Inflammatory macrophage treated with lipopolysaccharide for 1 hour (primary cell): ENCODE measurements around the gene UBE2R2.
"Not testable (repeated sequence)": the region's sequence is repeated elsewhere in the genome, so short reads cannot be mapped to it uniquely, and the experiment has no call there.

Source experiments
- DNase-seq, 2 donors: peaks; one replicate each; pipeline ENCODE4 v3.0.0-alpha.2; 2020 to 2022

Gene UBE2R2

GRCh38 chr9:33799928-33800704 lies 16.8 kb upstream of the UBE2R2 start:
- no peak for DNase-seq

GRCh38 chr9:33800886-33801285 lies 16.1 kb upstream of the UBE2R2 start:
- DNase-seq = no peak

GRCh38 chr9:33801943-33802500 lies 14.9 kb upstream of the UBE2R2 start:
- DNase-seq = not testable (repeated sequence)

- not testable (repeated sequence) for DNase-seq
Measured at GRCh38 chr9:33804196-33804595, 12.8 kb upstream of the UBE2R2 start.

GRCh38 chr9:33807156-33807555 lies 9.8 kb upstream of the UBE2R2 start:
- not testable (repeated sequence) for DNase-seq

- not testable (repeated sequence) for DNase-seq
Measured at GRCh38 chr9:33808979-33809322, 8.0 kb upstream of the UBE2R2 start.

- DNase-seq = no peak
Measured at GRCh38 chr9:33809506-33809905, 7.5 kb upstream of the UBE2R2 start.

- peak; percentile 58 to 69 for DNase-seq
Measured at GRCh38 chr9:33813712-33814641, 3.0 kb upstream of the UBE2R2 start.

- DNase-seq = no peak
Measured at GRCh38 chr9:33815781-33816180, 1.2 kb upstream of the UBE2R2 start.

- DNase-seq = peak; percentile 55 to 63
Measured at GRCh38 chr9:33817327-33818166, 587 bp downstream of the UBE2R2 start.

- DNase-seq = no peak
Measured at GRCh38 chr9:33818167-33818846, 1.3 kb downstream of the UBE2R2 start.

GRCh38 chr9:33818847-33819500 lies 2.0 kb downstream of the UBE2R2 start:
- DNase-seq = peak in 1 of 2 donors; percentile 17

GRCh38 chr9:33820231-33820745 lies 3.3 kb downstream of the UBE2R2 start:
- DNase-seq = no peak

- DNase-seq = no peak
Measured at GRCh38 chr9:33823801-33824200, 6.8 kb downstream of the UBE2R2 start.

GRCh38 chr9:33827285-33827684 lies 10.3 kb downstream of the UBE2R2 start:
- not testable (repeated sequence) for DNase-seq

- DNase-seq = peak; percentile 63 to 67
Measured at GRCh38 chr9:33829641-33830230, 12.8 kb downstream of the UBE2R2 start.

GRCh38 chr9:33835625-33836260 lies 18.8 kb downstream of the UBE2R2 start:
- no peak for DNase-seq

GRCh38 chr9:33836261-33836660 lies 19.3 kb downstream of the UBE2R2 start:
- peak; percentile 92 to 95 for DNase-seq

GRCh38 chr9:33837138-33837537 lies 20.2 kb downstream of the UBE2R2 start:
- no peak for DNase-seq

GRCh38 chr9:33840381-33840780 lies 23.4 kb downstream of the UBE2R2 start:
- peak; percentile 32 to 46 for DNase-seq
